NCI-H1694 (cell line): Measurements from ENCODE around the gene L3HYPDH.
A peak's percentile ranks its signal among the peaks of the same experiment; 100 is the strongest.

Source experiments
- DNase-seq: peaks from one replicate; lab custom pipeline; 2025; lab: John Stamatoyannopoulos, UW

L3HYPDH gene

GRCh38 chr14:59483819-59484638, at the start of gene L3HYPDH, which contains the start of gene JKAMP:
Gene L3HYPDH (minus strand): TSS chr14:59484408. CDS start chr14:59484316, 92 bp downstream.
Gene JKAMP (plus strand): TSS chr14:59484517. CDS start chr14:59484590, 73 bp downstream.
- DNase-seq: peak; percentile 97

GRCh38 chr14:59532419-59532818, 48.2 kb upstream of the L3HYPDH start:
- DNase-seq: no peak

GRCh38 chr14:59530349-59530748, 46.1 kb upstream of the L3HYPDH start:
- no peak for DNase-seq

- peak; percentile 32 for DNase-seq
Measured at GRCh38 chr14:59529189-59529588, 45.0 kb upstream of the L3HYPDH start.

GRCh38 chr14:59520224-59520623, 36.0 kb upstream of the L3HYPDH start:
- DNase-seq: no peak

- peak; percentile 27 for DNase-seq
Measured at GRCh38 chr14:59511916-59512575, 27.8 kb upstream of the L3HYPDH start.

- DNase-seq: no peak
Measured at GRCh38 chr14:59510966-59511365, 26.8 kb upstream of the L3HYPDH start.

GRCh38 chr14:59510001-59510400, 25.8 kb upstream of the L3HYPDH start:
- no peak for DNase-seq

GRCh38 chr14:59509101-59509500, 24.9 kb upstream of the L3HYPDH start:
- no peak for DNase-seq

GRCh38 chr14:59507752-59508103, 23.5 kb upstream of the L3HYPDH start:
- no peak for DNase-seq

- peak; percentile 88 for DNase-seq
Measured at GRCh38 chr14:59507063-59507751, 23.0 kb upstream of the L3HYPDH start.

- no peak for DNase-seq
Measured at GRCh38 chr14:59503256-59503655, 19.0 kb upstream of the L3HYPDH start.

GRCh38 chr14:59500732-59501131, 16.5 kb upstream of the L3HYPDH start:
- DNase-seq: no peak

GRCh38 chr14:59492384-59492783, 8.2 kb upstream of the L3HYPDH start:
- no peak for DNase-seq

GRCh38 chr14:59490756-59491155, 6.5 kb upstream of the L3HYPDH start:
- no peak for DNase-seq

GRCh38 chr14:59484639-59485175, 499 bp upstream of the L3HYPDH start:
- DNase-seq: peak; percentile 64

GRCh38 chr14:59483363-59483762, 845 bp downstream of the L3HYPDH start:
- DNase-seq: no peak

- no peak for DNase-seq
Measured at GRCh38 chr14:59482541-59483331, 1.5 kb downstream of the L3HYPDH start.

GRCh38 chr14:59481871-59482540, 2.2 kb downstream of the L3HYPDH start:
- DNase-seq: no peak

- no peak for DNase-seq
Measured at GRCh38 chr14:59481407-59481806, 2.8 kb downstream of the L3HYPDH start.

GRCh38 chr14:59480166-59480565, 4.0 kb downstream of the L3HYPDH start:
- DNase-seq: no peak
